H1 (cell line): Measurements from ENCODE around the gene LEKR1. TPM values are rescaled to one million over a fixed set of nuclear protein-coding genes. Genes with fewer than 3 reads are reported as not detected.

Source experiments
- CTCF ChIA-PET: fragments of 300-600 bp; sonication (Branson Sonifier 250); formaldehyde crosslinking; loops from one replicate; lab custom pipeline; 2021; ENCODE audit not compliant: partially characterized antibody; lab: Charles Lee
- POLR2A ChIA-PET: fragments of 300-600 bp; sonication (Branson Sonifier 250); formaldehyde crosslinking; loops from one replicate; lab custom pipeline; 2021; ENCODE audit warnings: inconsistent platforms; ENCODE audit not compliant: partially characterized antibody; lab: Charles Lee
- DNase-seq, 2 experiments: peaks; one replicate each; pipeline versions ENCODE4 v3.0.0 to v3.0.0-alpha.2; 2010 to 2022; ENCODE audit warnings: low spot score in 2 of 2, low read depth in 1 of 2, mixed read lengths in 1 of 2
- FAIRE-seq: peaks from 2 replicates; lab custom pipeline; 2011; peaks lifted over from hg19 to GRCh38; lab: Jason Lieb, UNC
- H2AFZ ChIP-seq: 2 replicates; pipeline ENCODE4 v1.8.1; 2012; ENCODE audit warnings: low read length, inconsistent platforms
- H2AK5ac ChIP-seq: 2 replicates; pipeline ENCODE4 v1.6.1; 2013; ENCODE audit warnings: low read depth, low read length
- H2BK120ac ChIP-seq: replicated peaks from 2 replicates; pipeline ENCODE3; 2013; ENCODE audit warnings: low read depth, low read length, inconsistent platforms
- H2BK12ac ChIP-seq: 2 replicates; pipeline ENCODE4 v1.6.1; 2013; ENCODE audit warnings: low read depth, low read length
- H2BK15ac ChIP-seq: 2 replicates; pipeline ENCODE4 v1.6.1; 2013; ENCODE audit warnings: low read length
- H2BK20ac ChIP-seq: 2 replicates; pipeline ENCODE4 v1.6.1; 2013; ENCODE audit warnings: low read length
- H2BK5ac ChIP-seq: 2 replicates; pipeline ENCODE4 v1.6.1; 2013; ENCODE audit warnings: low read depth, low read length
- H3K14ac ChIP-seq: 2 replicates; pipeline ENCODE4 v1.6.1; 2013; ENCODE audit warnings: inconsistent platforms; ENCODE audit not compliant: insufficient read length
- H3K18ac ChIP-seq: 2 replicates; pipeline ENCODE4 v1.6.1; 2013; ENCODE audit warnings: low read length; ENCODE audit errors: extremely low read depth
- H3K23ac ChIP-seq: 2 replicates; pipeline ENCODE4 v1.6.1; 2013; ENCODE audit warnings: inconsistent platforms; ENCODE audit not compliant: insufficient read length
- H3K23me2 ChIP-seq: 2 replicates; pipeline ENCODE4 v1.6.1; 2013; ENCODE audit warnings: low read depth, low read length
- H3K27ac ChIP-seq: 2 replicates; pipeline ENCODE4 v1.6.1; 2011; ENCODE audit warnings: low read depth, low read length, inconsistent platforms
- H3K27me3 ChIP-seq, 4 experiments: replicated peaks in 1 of 4; 1 replicate in 1 of 4; 2 replicates in 3 of 4; pipeline versions ENCODE4 v1.6.1 to v1.8.1; 2011 to 2013; ENCODE audit warnings: low read length in 3 of 4, mild to moderate bottlenecking in 3 of 4, inconsistent platforms in 2 of 4, mixed read lengths in 2 of 4, moderate library complexity in 1 of 4; ENCODE audit not compliant: control insufficient read depth in 3 of 4, insufficient read depth in 3 of 4; ENCODE audit errors: extremely low read depth in 1 of 4
- H3K36me3 ChIP-seq, 4 experiments: 2 replicates each; pipeline versions ENCODE4 v1.6.1 to v1.8.1; 2011 to 2013; ENCODE audit warnings: mild to moderate bottlenecking in 4 of 4, low read length in 3 of 4, moderate library complexity in 2 of 4, control low read depth in 1 of 4, inconsistent platforms in 1 of 4; ENCODE audit not compliant: insufficient read depth in 4 of 4, control insufficient read depth in 2 of 4
- H3K4ac ChIP-seq: replicated peaks from 2 replicates; pipeline ENCODE3; 2013; ENCODE audit warnings: low read length, low read depth, mixed read lengths, inconsistent platforms; ENCODE audit not compliant: insufficient read length
- H3K4me1 ChIP-seq, 4 experiments: replicated peaks in 1 of 4; 1 replicate in 1 of 4; 2 replicates in 3 of 4; pipeline versions ENCODE4 v1.6.1 to v1.8.1; 2011 to 2013; ENCODE audit warnings: low read length in 3 of 4, inconsistent platforms in 2 of 4, mixed read lengths in 1 of 4; ENCODE audit not compliant: insufficient read depth in 4 of 4, control insufficient read depth in 3 of 4
- H3K4me2 ChIP-seq, 2 experiments: 2 replicates each; pipeline versions ENCODE4 v1.6.1 to v1.8.1; 2011 to 2013; ENCODE audit warnings: low read depth in 2 of 2, low read length in 2 of 2, control low read depth in 1 of 2, inconsistent platforms in 1 of 2, mild to moderate bottlenecking in 1 of 2; ENCODE audit not compliant: insufficient read depth in 1 of 2
- H3K4me3 ChIP-seq, 4 experiments: fragments of 200-600, 300-600 bp in 1 of 4; sonication (generic), shearing (Covaris generic), sonication (Bioruptor Twin) in 1 of 4; 2 replicates each; pipeline versions ENCODE4 v1.5.1 to v1.8.1; 2011 to 2016; ENCODE audit warnings: low read length in 4 of 4, low read depth in 3 of 4, control low read depth in 2 of 4, inconsistent platforms in 2 of 4, mild to moderate bottlenecking in 2 of 4, mixed read lengths in 1 of 4, moderate library complexity in 1 of 4; ENCODE audit not compliant: insufficient read depth in 2 of 4; ENCODE audit errors: extremely low read depth in 1 of 4
- H3K56ac ChIP-seq: replicated peaks from 2 replicates; pipeline ENCODE3; 2013; ENCODE audit warnings: low read depth, mild to moderate bottlenecking, mixed read lengths, low read length, inconsistent platforms; ENCODE audit not compliant: insufficient read length
- H3K79me1 ChIP-seq: 2 replicates; pipeline ENCODE4 v1.6.1; 2013; ENCODE audit warnings: low read depth, low read length, control low read depth
- H3K79me2 ChIP-seq, 2 experiments: 2 replicates each; pipeline versions ENCODE4 v1.6.1 to v1.8.1; 2012 to 2013; ENCODE audit warnings: low read length in 2 of 2, mild to moderate bottlenecking in 2 of 2, inconsistent platforms in 1 of 2; ENCODE audit not compliant: insufficient read depth in 2 of 2, control insufficient read depth in 1 of 2
- H3K9ac ChIP-seq, 4 experiments: replicated peaks in 1 of 4; 1 replicate in 1 of 4; 2 replicates in 3 of 4; pipeline versions ENCODE4 v1.6.1 to v1.8.1; 2011 to 2013; ENCODE audit warnings: low read depth in 3 of 4, low read length in 3 of 4, control low read depth in 2 of 4, mild to moderate bottlenecking in 2 of 4, moderate library complexity in 2 of 4, inconsistent platforms in 1 of 4; ENCODE audit errors: extremely low read depth in 1 of 4
- H3K9me3 ChIP-seq, 2 experiments: 2 replicates each; pipeline versions ENCODE4 v1.6.1 to v1.8.1; 2012 to 2013; ENCODE audit warnings: mild to moderate bottlenecking in 2 of 2, moderate library complexity in 2 of 2, control low read depth in 1 of 2, inconsistent platforms in 1 of 2, low read depth in 1 of 2, low read length in 1 of 2, mixed read lengths in 1 of 2; ENCODE audit not compliant: insufficient read depth in 2 of 2
- H4K20me1 ChIP-seq, 2 experiments: replicated peaks in 1 of 2; 2 replicates each; pipeline versions ENCODE3 to v1.8.1; 2011 to 2013; ENCODE audit warnings: inconsistent platforms in 2 of 2, low read length in 2 of 2, mild to moderate bottlenecking in 1 of 2; ENCODE audit not compliant: insufficient read depth in 2 of 2, control insufficient read depth in 1 of 2
- H4K5ac ChIP-seq: 2 replicates; pipeline ENCODE4 v1.6.1; 2013; ENCODE audit warnings: low read length, low read depth, mixed read lengths, inconsistent platforms; ENCODE audit not compliant: insufficient read length
- H4K8ac ChIP-seq: 2 replicates; pipeline ENCODE4 v1.8.0; 2013; ENCODE audit warnings: mild to moderate bottlenecking, moderate library complexity, low read length, inconsistent platforms; ENCODE audit not compliant: insufficient read depth; ENCODE audit errors: extremely low read depth
- H4K91ac ChIP-seq: replicated peaks from 2 replicates; pipeline ENCODE3; 2013; ENCODE audit warnings: low read length, mixed read lengths, inconsistent platforms; ENCODE audit not compliant: insufficient read length
- BACH1 ChIP-seq: IDR thresholded peaks from 2 replicates; pipeline ENCODE4 v1.6.1; 2012; ENCODE audit warnings: low read length, improper control_type of control experiment
- CEBPB ChIP-seq: IDR thresholded peaks from 2 replicates; pipeline ENCODE4 v1.6.1; 2012; ENCODE audit warnings: low read depth, low read length
- EGR1 ChIP-seq: IDR thresholded peaks from 2 replicates; pipeline ENCODE4 v1.6.1; 2011; ENCODE audit warnings: low read depth, low read length, borderline replicate concordance
- MAFK ChIP-seq: IDR thresholded peaks from 2 replicates; pipeline ENCODE4 v1.6.1; 2012; ENCODE audit warnings: low read depth, mild to moderate bottlenecking, improper control_type of control experiment, low read length
- NANOG ChIP-seq: IDR thresholded peaks from 2 replicates; pipeline ENCODE4 v1.6.1; 2011; ENCODE audit warnings: low read length, low read depth, mild to moderate bottlenecking, inconsistent platforms; ENCODE audit not compliant: insufficient read depth, poor library complexity, severe bottlenecking
- POLR2AphosphoS5 ChIP-seq: IDR thresholded peaks from 2 replicates; pipeline ENCODE4 v1.6.1; 2011; ENCODE audit warnings: low read depth, low read length
- SAP30 ChIP-seq: fragments of 300-600 bp; sonication (generic); IDR thresholded peaks from 2 replicates; pipeline ENCODE4 v1.7.1; 2012; ENCODE audit warnings: low read length, moderate library complexity, mild to moderate bottlenecking, inconsistent platforms; ENCODE audit not compliant: insufficient read depth, insufficient replicate concordance
- TAF7 ChIP-seq: optimal IDR thresholded peaks from 2 replicates; pipeline ENCODE3; 2011; ENCODE audit warnings: low read depth, mild to moderate bottlenecking, inconsistent platforms, low read length, moderate library complexity, borderline replicate concordance
- ZNF274 ChIP-seq: IDR thresholded peaks from 2 replicates; pipeline ENCODE4 v1.7.0; 2012; ENCODE audit warnings: low read length, borderline replicate concordance; ENCODE audit errors: extremely low read depth
- WGBS, 2 experiments: shearing (Covaris generic) in 1 of 2; methylation state at CpG; one replicate each; pipeline versions ENCODE4 v1.1.6 to v1.1.7; 2013 to 2015; ENCODE audit warnings: low lambda C conversion rate in 2 of 2, mixed read lengths in 2 of 2, inconsistent platforms in 1 of 2, low coverage in 1 of 2, missing lambda C conversion rate in 1 of 2; ENCODE audit not compliant: insufficient replicate concordance in 2 of 2, insufficient coverage in 1 of 2, insufficient read length in 1 of 2; ENCODE audit errors: extremely low coverage in 1 of 2, missing lambda C conversion rate in 1 of 2; 5-methylcytosine and 5-hydroxymethylcytosine counted together
- polyA plus RNA-seq, 7 experiments: library from polyadenylated mRNA; depleted of rRNA in 3 of 7; stranded (reverse) in 5 of 7; unstranded in 2 of 7; fragments of >200 nt in 5 of 7; fragments of 200-250 nt in 2 of 7; gene quantifications; 1 replicate in 5 of 7; 2 replicates in 1 of 7; 4 replicates in 1 of 7; pipeline versions ENCODE4 v1.2.1 to v1.2.3, GENCODE V29; 2011 to 2013; ENCODE audit warnings: missing spikeins in 2 of 7, mixed read lengths in 2 of 7
- total RNA-seq: library from RNA; stranded (reverse); fragmentation: NEBNext Ultra II Directional; extraction: Animal tissue kit (Norgen Biotek cat#: 25700); gene quantifications from 2 replicates; pipeline ENCODE4 v1.2.1, GENCODE V29; 2021
- TF ChIP-seq, protein P1 (sequence below): IDR thresholded peaks from 2 replicates; pipeline ENCODE4 v1.6.1; 2011; ENCODE audit warnings: low read depth, mild to moderate bottlenecking, low read length; ENCODE audit not compliant: insufficient read depth
- TF ChIP-seq, protein P2 (sequence below): IDR thresholded peaks from 2 replicates; pipeline ENCODE4 v1.6.1; 2012; ENCODE audit warnings: low read length, inconsistent platforms

The LEKR1 gene
- total and polyA plus RNA-seq, 2 of the 8 experiments (the other 6 are each of a cell fraction or from before 2014, with no cell fraction given), result 0.08 TPM; not detected in 1

DNA sequence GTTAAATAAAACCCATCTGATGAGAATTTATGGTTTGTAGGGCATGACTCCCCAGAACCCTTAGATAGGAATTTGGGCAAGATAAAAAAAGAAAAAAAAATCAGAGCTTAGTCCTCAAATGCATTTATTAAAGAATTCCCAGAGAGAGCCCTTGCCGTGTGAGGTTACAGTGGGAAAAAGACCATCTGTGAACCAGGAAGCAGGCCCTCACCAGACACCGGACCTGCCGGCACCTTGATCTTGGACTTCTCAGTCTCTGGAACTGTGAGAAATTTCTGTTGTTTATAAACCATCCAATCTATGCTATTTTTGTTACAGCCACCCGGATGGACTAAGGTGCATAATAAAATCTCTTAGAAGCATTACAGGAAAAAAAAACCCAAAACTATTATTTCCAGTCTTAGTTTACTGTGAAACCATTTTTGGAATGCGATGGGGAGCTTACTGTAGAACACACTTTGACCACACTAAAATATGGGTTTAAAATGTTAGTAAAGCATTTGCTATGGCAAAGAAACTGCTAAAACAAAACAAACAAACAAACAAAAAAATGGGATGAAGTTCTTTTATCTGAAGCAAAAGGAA, 72.2 kb downstream of the LEKR1 start:
- no peak overlapping the region for H3K18ac ChIP-seq
- no peaks in the 10 kb centered on the region for H3K9me3 ChIP-seq
- no peak overlapping the region for H3K56ac ChIP-seq
- H3K79me2 ChIP-seq, result no peaks in the 10 kb centered on the region
- no peak overlapping the region for H3K4me3 ChIP-seq
- DNase-seq (no peak), FAIRE-seq (no peak)
- H4K91ac ChIP-seq, result no peak overlapping the region
- no peaks in the 10 kb centered on the region for H3K79me1 ChIP-seq
- H2AK5ac ChIP-seq, result no peak overlapping the region
- no peak overlapping the region for H3K4me2 ChIP-seq
- H2BK15ac ChIP-seq, result no peak overlapping the region
- no peak overlapping the region for H4K8ac ChIP-seq
- H3K4ac ChIP-seq, result no peak overlapping the region
- H3K27me3 ChIP-seq, result no peaks in the 10 kb centered on the region
- H2BK12ac ChIP-seq, result no peak overlapping the region
- no peak overlapping the region for H3K9ac ChIP-seq
- ChIA-PET CTCF (interaction anchor here (0.9 to 1.0 kb wide), 2 partner anchors 239 to 855 kb away, joined by 3 read pairs; no protein-coding TSS in a partner anchor), POLR2A (interaction anchor here (0.6 kb wide), 1 partner anchor 246 kb away, joined by 3 read pairs; no protein-coding TSS in a partner anchor)
- H3K27ac ChIP-seq, result no peak overlapping the region
- H2BK5ac ChIP-seq, result no peak overlapping the region
- no peak overlapping the region for H3K14ac ChIP-seq
- H2AFZ ChIP-seq, result no peak overlapping the region
- WGBS, 2 experiments, result 96% methylated on average over 5 of the region's 5 CpGs; no CpG with 5 or more reads in 1 of the 2 experiments
- peaks cover 0 to 3% (median under 1%) of the 10 kb centered on the region in 4 experiments; a peak in 1 of 7 replicates for H3K4me1 ChIP-seq
- no peak overlapping the region for H2BK20ac ChIP-seq
- H3K23me2 ChIP-seq, result no peaks in the 10 kb centered on the region
- no peaks in the 10 kb centered on the region for H3K36me3 ChIP-seq
- no peak overlapping the region for H3K23ac ChIP-seq
- no peak overlapping the region for H2BK120ac ChIP-seq
- H4K20me1 ChIP-seq, result no peaks in the 10 kb centered on the region
- no peak overlapping the region for H4K5ac ChIP-seq
- TF ChIP-seq SAP30, result no peak
- TF ChIP-seq CEBPB, result no peak
- no peak for TF ChIP-seq ZNF274
- TF ChIP-seq NANOG, result no peak
- TF ChIP-seq, protein P1, sequence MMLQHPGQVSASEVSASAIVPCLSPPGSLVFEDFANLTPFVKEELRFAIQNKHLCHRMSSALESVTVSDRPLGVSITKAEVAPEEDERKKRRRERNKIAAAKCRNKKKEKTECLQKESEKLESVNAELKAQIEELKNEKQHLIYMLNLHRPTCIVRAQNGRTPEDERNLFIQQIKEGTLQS, result no peak
- TF ChIP-seq MAFK, result no peak
- TF ChIP-seq, protein P2, sequence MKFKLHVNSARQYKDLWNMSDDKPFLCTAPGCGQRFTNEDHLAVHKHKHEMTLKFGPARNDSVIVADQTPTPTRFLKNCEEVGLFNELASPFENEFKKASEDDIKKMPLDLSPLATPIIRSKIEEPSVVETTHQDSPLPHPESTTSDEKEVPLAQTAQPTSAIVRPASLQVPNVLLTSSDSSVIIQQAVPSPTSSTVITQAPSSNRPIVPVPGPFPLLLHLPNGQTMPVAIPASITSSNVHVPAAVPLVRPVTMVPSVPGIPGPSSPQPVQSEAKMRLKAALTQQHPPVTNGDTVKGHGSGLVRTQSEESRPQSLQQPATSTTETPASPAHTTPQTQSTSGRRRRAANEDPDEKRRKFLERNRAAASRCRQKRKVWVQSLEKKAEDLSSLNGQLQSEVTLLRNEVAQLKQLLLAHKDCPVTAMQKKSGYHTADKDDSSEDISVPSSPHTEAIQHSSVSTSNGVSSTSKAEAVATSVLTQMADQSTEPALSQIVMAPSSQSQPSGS, result no peak
- no peak for TF ChIP-seq BACH1
- TF ChIP-seq POLR2AphosphoS5, result no peak
- TF ChIP-seq EGR1, result no peak
- TF ChIP-seq TAF7, result no peak
